H9 (cell line): Measurements from ENCODE around the gene FHIT. TPM values are rescaled to one million over a fixed set of nuclear protein-coding genes. Genes with fewer than 3 reads are reported as not detected.

ENCODE experiments used
- DNase-seq: peaks from one replicate; pipeline ENCODE4 v3.0.0-alpha.2; 2017
- H2AFZ ChIP-seq: one replicate; pipeline ENCODE4 v1.6.1; 2013; ENCODE audit warnings: mild to moderate bottlenecking, low read length, control low read depth, moderate library complexity
- H2AK5ac ChIP-seq: 2 replicates; pipeline ENCODE4 v1.6.1; 2013; ENCODE audit warnings: low read length, control low read depth, mixed read lengths; ENCODE audit not compliant: insufficient read length
- H2BK120ac ChIP-seq: one replicate; pipeline ENCODE4 v1.6.1; 2013; ENCODE audit warnings: low read depth, mild to moderate bottlenecking, low read length, control low read depth, inconsistent platforms; ENCODE audit not compliant: poor library complexity, severe bottlenecking
- H2BK12ac ChIP-seq: 2 replicates; pipeline ENCODE4 v1.6.1; 2013; ENCODE audit warnings: low read length, control low read depth, mixed read lengths, low read depth; ENCODE audit not compliant: insufficient read length
- H2BK15ac ChIP-seq: 2 replicates; pipeline ENCODE4 v1.6.1; 2013; ENCODE audit warnings: low read depth, low read length, control low read depth
- H2BK20ac ChIP-seq: one replicate; pipeline ENCODE4 v1.6.1; 2013; ENCODE audit warnings: low read depth, mild to moderate bottlenecking, low read length, control low read depth, inconsistent platforms; ENCODE audit not compliant: poor library complexity, severe bottlenecking
- H2BK5ac ChIP-seq: 2 replicates; pipeline ENCODE4 v1.6.1; 2013; ENCODE audit warnings: low read length, control low read depth, mixed read lengths; ENCODE audit not compliant: insufficient read length
- H3K14ac ChIP-seq: 2 replicates; pipeline ENCODE4 v1.6.1; 2013; ENCODE audit warnings: low read length, control low read depth; ENCODE audit not compliant: insufficient read depth
- H3K18ac ChIP-seq: 2 replicates; pipeline ENCODE4 v1.6.1; 2013; ENCODE audit warnings: low read depth, mild to moderate bottlenecking, mixed read lengths, low read length, control low read depth; ENCODE audit not compliant: insufficient read length
- H3K23ac ChIP-seq: 2 replicates; pipeline ENCODE4 v1.6.1; 2013; ENCODE audit warnings: low read length, control low read depth, mixed read lengths, low read depth; ENCODE audit not compliant: insufficient read length
- H3K23me2 ChIP-seq: 2 replicates; pipeline ENCODE4 v1.6.1; 2013; ENCODE audit warnings: low read depth, mild to moderate bottlenecking, mixed read lengths, low read length, control low read depth; ENCODE audit not compliant: insufficient read length, poor library complexity, severe bottlenecking
- H3K27ac ChIP-seq: 2 replicates; pipeline ENCODE4 v1.5.1; 2013; ENCODE audit warnings: low read length, control low read depth, mixed read lengths, low read depth; ENCODE audit not compliant: insufficient read length
- H3K27me3 ChIP-seq: 2 replicates; pipeline ENCODE4 v1.6.1; 2013; ENCODE audit warnings: low read length, control low read depth, inconsistent platforms; ENCODE audit not compliant: insufficient read depth
- H3K4ac ChIP-seq: 2 replicates; pipeline ENCODE4 v1.6.1; 2013; ENCODE audit warnings: low read depth, mild to moderate bottlenecking, control low read depth, inconsistent platforms, low read length, moderate library complexity
- H3K4me1 ChIP-seq: 2 replicates; pipeline ENCODE4 v1.6.1; 2013; ENCODE audit warnings: low read length, control low read depth, inconsistent platforms; ENCODE audit not compliant: insufficient read depth
- H3K4me2 ChIP-seq: 2 replicates; pipeline ENCODE4 v1.6.1; 2013; ENCODE audit warnings: low read length, control low read depth, mixed read lengths; ENCODE audit not compliant: insufficient read length, insufficient read depth
- H3K56ac ChIP-seq: 2 replicates; pipeline ENCODE4 v1.6.1; 2013; ENCODE audit warnings: low read depth, mild to moderate bottlenecking, mixed read lengths, low read length, control low read depth; ENCODE audit not compliant: insufficient read length
- H3K79me1 ChIP-seq: 2 replicates; pipeline ENCODE4 v1.6.1; 2013; ENCODE audit warnings: low read depth, mild to moderate bottlenecking, moderate library complexity, low read length, control low read depth, inconsistent platforms; ENCODE audit not compliant: insufficient read depth, poor library complexity, severe bottlenecking
- H3K79me2 ChIP-seq: 2 replicates; pipeline ENCODE4 v1.6.1; 2013; ENCODE audit warnings: low read length, control low read depth, inconsistent platforms; ENCODE audit not compliant: insufficient read depth
- H3K9ac ChIP-seq: 2 replicates; pipeline ENCODE4 v1.6.1; 2013; ENCODE audit warnings: low read length, control low read depth, mixed read lengths; ENCODE audit not compliant: insufficient read length; ENCODE audit errors: extremely low read depth
- H3K9me3 ChIP-seq: one replicate; pipeline ENCODE4 v1.6.1; 2013; ENCODE audit warnings: low read depth, low read length, inconsistent platforms; ENCODE audit not compliant: control insufficient read depth
- H3T11ph ChIP-seq: one replicate; pipeline ENCODE4 v1.6.1; 2013; ENCODE audit warnings: mild to moderate bottlenecking, low read length, control low read depth, inconsistent platforms
- H4K20me1 ChIP-seq: one replicate; pipeline ENCODE4 v1.6.1; 2013; ENCODE audit not compliant: control insufficient read depth, insufficient read length, insufficient read depth
- H4K5ac ChIP-seq: 2 replicates; pipeline ENCODE4 v1.6.1; 2013; ENCODE audit warnings: low read depth, mild to moderate bottlenecking, mixed read lengths, low read length, control low read depth; ENCODE audit not compliant: insufficient read length
- H4K8ac ChIP-seq: replicated peaks from 2 replicates; pipeline ENCODE4 v1.6.1; 2013; ENCODE audit warnings: low read length, control low read depth, mixed read lengths, low read depth; ENCODE audit not compliant: insufficient read length
- H4K91ac ChIP-seq: 2 replicates; pipeline ENCODE4 v1.6.1; 2013; ENCODE audit warnings: low read depth, mild to moderate bottlenecking, moderate library complexity, mixed read lengths, low read length, control low read depth; ENCODE audit not compliant: insufficient read length
- H3K27ac Mint-ChIP-seq, 3 experiments: 2 replicates in 2 of 3; 3 replicates in 1 of 3; pipeline ENCODE4 v1.8.0; 2020 to 2021; ENCODE audit warnings: mixed read lengths in 3 of 3, mild to moderate bottlenecking in 1 of 3, moderate library complexity in 1 of 3
- H3K27me3 Mint-ChIP-seq: 2 replicates; pipeline ENCODE4 v1.8.0; 2021; ENCODE audit warnings: low read depth, mild to moderate bottlenecking, moderate library complexity, mixed read lengths
- H3K36me3 Mint-ChIP-seq, 3 experiments: 2 replicates in 2 of 3; 3 replicates in 1 of 3; pipeline ENCODE4 v1.8.0; 2020 to 2021; ENCODE audit warnings: low read depth in 3 of 3, mixed read lengths in 3 of 3; ENCODE audit not compliant: insufficient read depth in 1 of 3
- H3K4me1 Mint-ChIP-seq, 2 experiments: 2 replicates each; pipeline ENCODE4 v1.8.0; 2020; ENCODE audit warnings: mixed read lengths in 2 of 2
- H3K4me3 Mint-ChIP-seq, 2 experiments: 2 replicates in 1 of 2; 3 replicates in 1 of 2; pipeline ENCODE4 v1.8.0; 2020 to 2021; ENCODE audit warnings: mild to moderate bottlenecking in 2 of 2, mixed read lengths in 2 of 2, moderate library complexity in 1 of 2
- H3K9me3 Mint-ChIP-seq, 2 experiments: 2 replicates in 1 of 2; 3 replicates in 1 of 2; pipeline ENCODE4 v1.8.0; 2020; ENCODE audit warnings: mild to moderate bottlenecking in 2 of 2, mixed read lengths in 2 of 2, moderate library complexity in 1 of 2
- WGBS: extraction: QIAGEN DNeasy Blood & Tissue Kit; methylation state at CpG from one replicate; pipeline ENCODE4 v1.1.7; 2013; ENCODE audit warnings: missing lambda C conversion rate, low lambda C conversion rate, mixed read lengths; ENCODE audit not compliant: insufficient read length; ENCODE audit errors: extremely low coverage; 5-methylcytosine and 5-hydroxymethylcytosine counted together
- total RNA-seq: library from RNA; stranded (reverse); gene quantifications from 2 replicates; pipeline ENCODE4 v1.2.1, GENCODE V29; 2021
- TF ChIP-seq, protein P1 (sequence below): fragments of 200-600 bp; sonication (generic); conservative IDR thresholded peaks from 3 replicates; pipeline ENCODE4 v1.8.0; 2021; ENCODE audit warnings: antibody characterized with exemption, mild to moderate bottlenecking

FHIT gene
- total RNA-seq, 1 experiment from 2014 or later: 3.0 TPM

- Histone ChIP-seq H3K4me1 (no peaks in the 10 kb centered on the region), H2BK15ac (no peak overlapping the region), H3K79me1 (no peaks in the 10 kb centered on the region), H3K27me3 (no peaks in the 10 kb centered on the region), H3K9me3 (no peaks in the 10 kb centered on the region), H4K91ac (no peak overlapping the region), H2AK5ac (no peak overlapping the region), H3K23me2 (no peaks in the 10 kb centered on the region), H2BK5ac (no peak overlapping the region), H4K5ac (no peak overlapping the region), H3K14ac (no peak overlapping the region), H3K56ac (no peak overlapping the region), H4K8ac (no peak overlapping the region), H2BK20ac (no peak overlapping the region), H2BK120ac (no peak overlapping the region), H3K27ac (no peak overlapping the region), H3K4me2 (no peak overlapping the region), H3K4ac (no peak overlapping the region), H3T11ph (no peak overlapping the region), H4K20me1 (no peaks in the 10 kb centered on the region), H3K23ac (no peak overlapping the region), H3K9ac (no peak overlapping the region), H2BK12ac (no peak overlapping the region), H3K18ac (no peak overlapping the region), H2AFZ (no peak overlapping the region), H3K79me2 (no peaks in the 10 kb centered on the region)
- no peak overlapping the region for H3K27ac Mint-ChIP-seq
- H3K27me3 Mint-ChIP-seq: no peaks in the 10 kb centered on the region
- no peak for DNase-seq
- no CpG with 5 or more reads among the region's 6 CpGs for WGBS
- no peak overlapping the region for H3K4me3 Mint-ChIP-seq
- no peaks in the 10 kb centered on the region for H3K4me1 Mint-ChIP-seq
- TF ChIP-seq, protein P1, sequence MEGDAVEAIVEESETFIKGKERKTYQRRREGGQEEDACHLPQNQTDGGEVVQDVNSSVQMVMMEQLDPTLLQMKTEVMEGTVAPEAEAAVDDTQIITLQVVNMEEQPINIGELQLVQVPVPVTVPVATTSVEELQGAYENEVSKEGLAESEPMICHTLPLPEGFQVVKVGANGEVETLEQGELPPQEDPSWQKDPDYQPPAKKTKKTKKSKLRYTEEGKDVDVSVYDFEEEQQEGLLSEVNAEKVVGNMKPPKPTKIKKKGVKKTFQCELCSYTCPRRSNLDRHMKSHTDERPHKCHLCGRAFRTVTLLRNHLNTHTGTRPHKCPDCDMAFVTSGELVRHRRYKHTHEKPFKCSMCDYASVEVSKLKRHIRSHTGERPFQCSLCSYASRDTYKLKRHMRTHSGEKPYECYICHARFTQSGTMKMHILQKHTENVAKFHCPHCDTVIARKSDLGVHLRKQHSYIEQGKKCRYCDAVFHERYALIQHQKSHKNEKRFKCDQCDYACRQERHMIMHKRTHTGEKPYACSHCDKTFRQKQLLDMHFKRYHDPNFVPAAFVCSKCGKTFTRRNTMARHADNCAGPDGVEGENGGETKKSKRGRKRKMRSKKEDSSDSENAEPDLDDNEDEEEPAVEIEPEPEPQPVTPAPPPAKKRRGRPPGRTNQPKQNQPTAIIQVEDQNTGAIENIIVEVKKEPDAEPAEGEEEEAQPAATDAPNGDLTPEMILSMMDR: no peak
- H3K9me3 Mint-ChIP-seq: no peaks in the 10 kb centered on the region
- H3K36me3 Mint-ChIP-seq: no peaks in the 10 kb centered on the region; a peak in 1 of 7 replicates
These were observed 1269.9 kb downstream of the FHIT start for GRCh38 chr3:59981377-59981776.
